Measurements from ENCODE around the gene DDX52.
A peak's percentile ranks its signal among the peaks of the same experiment; 100 is the strongest.

DDX52 gene

GRCh38 chr17:37643869-37644268 lies 623 bp upstream of the DDX52 start:
- H3K9me2 ChIP-seq (replicated peaks; ENCODE audit: control insufficient read depth, low read length), result no peaks in the 10 kb centered on the region
- H4K20me1 ChIP-seq (ENCODE audit: control insufficient read depth, insufficient read depth, low read depth, low read length), result no peaks in the 10 kb centered on the region
- H3K4me3 ChIP-seq (ENCODE audit: low read length), result peak overlapping the region; percentile 81
- TF ChIP-seq EZH2phosphoT487 (IDR thresholded peaks at IDR 0.05; ENCODE audit: borderline replicate concordance, low read length) (no peak), CTCF (IDR thresholded peaks at IDR 0.05; ENCODE audit: low read depth, low read length, poor library complexity, severe bottlenecking) (no peak)
- peaks cover 42% of the 10 kb centered on the region for H3K79me2 ChIP-seq (ENCODE audit: control insufficient read depth, low read length)
- peaks cover 36% of the 10 kb centered on the region for H3K27me3 ChIP-seq (ENCODE audit: control insufficient read depth, low read length)
- H3K9me3 ChIP-seq (ENCODE audit: control insufficient read depth, insufficient read depth, low read length), result no peaks in the 10 kb centered on the region
- no peaks in the 10 kb centered on the region for H3F3A ChIP-seq (ENCODE audit: control insufficient read depth, insufficient read depth)
- peaks cover 30% of the 10 kb centered on the region for H3K36me3 ChIP-seq (ENCODE audit: control insufficient read depth, low read length)
- H3K4me1 ChIP-seq (ENCODE audit: control insufficient read depth, low read length), result peaks cover 22% of the 10 kb centered on the region
- no peak overlapping the region for H3K27ac ChIP-seq (ENCODE audit: low read depth, low read length)
- peak overlapping the region; percentile 81 for H3K4me2 ChIP-seq (ENCODE audit: low read length)

- TF ChIP-seq CTCF (IDR thresholded peaks at IDR 0.05; ENCODE audit: low read depth, low read length, poor library complexity, severe bottlenecking), result no peak
- TF ChIP-seq EZH2phosphoT487 (IDR thresholded peaks at IDR 0.05; ENCODE audit: borderline replicate concordance, low read length), result no peak
- Histone ChIP-seq H4K20me1 (ENCODE audit: control insufficient read depth, insufficient read depth, low read depth, low read length) (no peaks in the 10 kb centered on the region), H3K4me3 (ENCODE audit: low read length) (peak overlapping the region; percentile 81), H3K27me3 (ENCODE audit: control insufficient read depth, low read length) (peaks cover 24% of the 10 kb centered on the region), H3K4me2 (ENCODE audit: low read length) (peak overlapping the region; percentile 81), H3K27ac (ENCODE audit: low read depth, low read length) (peak overlapping the region; percentile 27; the same call in 1 of the 2 replicates), H3K9me2 (replicated peaks; ENCODE audit: control insufficient read depth, low read length) (no peaks in the 10 kb centered on the region), H3K9me3 (ENCODE audit: control insufficient read depth, insufficient read depth, low read length) (no peaks in the 10 kb centered on the region), H3K79me2 (ENCODE audit: control insufficient read depth, low read length) (peaks cover 52% of the 10 kb centered on the region), H3F3A (ENCODE audit: control insufficient read depth, insufficient read depth) (no peaks in the 10 kb centered on the region), H3K4me1 (ENCODE audit: control insufficient read depth, low read length) (peaks cover 22% of the 10 kb centered on the region), H3K36me3 (ENCODE audit: control insufficient read depth, low read length) (peaks cover 41% of the 10 kb centered on the region)
These were observed 565 bp downstream of the DDX52 start for GRCh38 chr17:37642681-37643080.

- H3K36me3 ChIP-seq (ENCODE audit: control insufficient read depth, low read length), result peaks cover 59% of the 10 kb centered on the region
- no peaks in the 10 kb centered on the region for H3K9me2 ChIP-seq (replicated peaks; ENCODE audit: control insufficient read depth, low read length)
- TF ChIP-seq EZH2phosphoT487 (IDR thresholded peaks at IDR 0.05; ENCODE audit: borderline replicate concordance, low read length), result no peak
- TF ChIP-seq CTCF (IDR thresholded peaks at IDR 0.05; ENCODE audit: low read depth, low read length, poor library complexity, severe bottlenecking), result no peak
- no peak overlapping the region for H3K4me3 ChIP-seq (ENCODE audit: low read length)
- H3K4me2 ChIP-seq (ENCODE audit: low read length), result no peak overlapping the region
- peaks cover 59% of the 10 kb centered on the region for H3K79me2 ChIP-seq (ENCODE audit: control insufficient read depth, low read length)
- H3K27me3 ChIP-seq (ENCODE audit: control insufficient read depth, low read length), result peaks cover 5% of the 10 kb centered on the region; the same call in 1 of the 2 replicates
- H3K9me3 ChIP-seq (ENCODE audit: control insufficient read depth, insufficient read depth, low read length), result no peaks in the 10 kb centered on the region
- no peak overlapping the region for H3K27ac ChIP-seq (ENCODE audit: low read depth, low read length)
- peaks cover 22% of the 10 kb centered on the region for H3K4me1 ChIP-seq (ENCODE audit: control insufficient read depth, low read length)
- no peaks in the 10 kb centered on the region for H4K20me1 ChIP-seq (ENCODE audit: control insufficient read depth, insufficient read depth, low read depth, low read length)
- H3F3A ChIP-seq (ENCODE audit: control insufficient read depth, insufficient read depth), result no peaks in the 10 kb centered on the region
These were observed 3.2 kb downstream of the DDX52 start for GRCh38 chr17:37640015-37640414.
